ENCODE data around the gene FBXO27. TPM values are rescaled to one million over a fixed set of nuclear protein-coding genes. Genes with fewer than 3 reads are reported as not detected.

FBXO27 gene
- total RNA-seq, 1 donor from 2014 or later, result 20.9 TPM

GRCh38 chr19:39060171-39060570 lies 27.8 kb upstream of the FBXO27 start:
- H3K36me3 ChIP-seq, result no peaks in the 10 kb centered on the region
- H3K9me3 ChIP-seq (replicated peaks), result peaks cover 2% of the 10 kb centered on the region
- TF ChIP-seq, protein P1, sequence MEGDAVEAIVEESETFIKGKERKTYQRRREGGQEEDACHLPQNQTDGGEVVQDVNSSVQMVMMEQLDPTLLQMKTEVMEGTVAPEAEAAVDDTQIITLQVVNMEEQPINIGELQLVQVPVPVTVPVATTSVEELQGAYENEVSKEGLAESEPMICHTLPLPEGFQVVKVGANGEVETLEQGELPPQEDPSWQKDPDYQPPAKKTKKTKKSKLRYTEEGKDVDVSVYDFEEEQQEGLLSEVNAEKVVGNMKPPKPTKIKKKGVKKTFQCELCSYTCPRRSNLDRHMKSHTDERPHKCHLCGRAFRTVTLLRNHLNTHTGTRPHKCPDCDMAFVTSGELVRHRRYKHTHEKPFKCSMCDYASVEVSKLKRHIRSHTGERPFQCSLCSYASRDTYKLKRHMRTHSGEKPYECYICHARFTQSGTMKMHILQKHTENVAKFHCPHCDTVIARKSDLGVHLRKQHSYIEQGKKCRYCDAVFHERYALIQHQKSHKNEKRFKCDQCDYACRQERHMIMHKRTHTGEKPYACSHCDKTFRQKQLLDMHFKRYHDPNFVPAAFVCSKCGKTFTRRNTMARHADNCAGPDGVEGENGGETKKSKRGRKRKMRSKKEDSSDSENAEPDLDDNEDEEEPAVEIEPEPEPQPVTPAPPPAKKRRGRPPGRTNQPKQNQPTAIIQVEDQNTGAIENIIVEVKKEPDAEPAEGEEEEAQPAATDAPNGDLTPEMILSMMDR (IDR thresholded peaks at IDR 0.05; ENCODE audit: borderline replicate concordance), result no peak
- no peak overlapping the region for H3K4me3 ChIP-seq
- no peak overlapping the region for H3K27ac ChIP-seq (replicated peaks)
- peaks cover 55% of the 10 kb centered on the region for H3K27me3 ChIP-seq (ENCODE audit: low read depth)
- no peaks in the 10 kb centered on the region for H3K4me1 ChIP-seq
- DNase-seq, result no peak
- intact Hi-C loops (cut with micrococcal nuclease), result no loop called here

- no peak for DNase-seq
- no peaks in the 10 kb centered on the region for H3K4me1 ChIP-seq
- H3K9me3 ChIP-seq (replicated peaks), result peaks cover 10% of the 10 kb centered on the region
- H3K27me3 ChIP-seq (ENCODE audit: low read depth), result peaks cover 51% of the 10 kb centered on the region
- H3K4me3 ChIP-seq, result no peak overlapping the region
- H3K36me3 ChIP-seq, result no peaks in the 10 kb centered on the region
- no peak overlapping the region for H3K27ac ChIP-seq (replicated peaks)
- TF ChIP-seq, protein P1 (IDR thresholded peaks at IDR 0.05; ENCODE audit: borderline replicate concordance), result no peak
- intact Hi-C loops (cut with micrococcal nuclease), result no loop called here
These were observed 27.0 kb upstream of the FBXO27 start for GRCh38 chr19:39059302-39059701.

DNA sequence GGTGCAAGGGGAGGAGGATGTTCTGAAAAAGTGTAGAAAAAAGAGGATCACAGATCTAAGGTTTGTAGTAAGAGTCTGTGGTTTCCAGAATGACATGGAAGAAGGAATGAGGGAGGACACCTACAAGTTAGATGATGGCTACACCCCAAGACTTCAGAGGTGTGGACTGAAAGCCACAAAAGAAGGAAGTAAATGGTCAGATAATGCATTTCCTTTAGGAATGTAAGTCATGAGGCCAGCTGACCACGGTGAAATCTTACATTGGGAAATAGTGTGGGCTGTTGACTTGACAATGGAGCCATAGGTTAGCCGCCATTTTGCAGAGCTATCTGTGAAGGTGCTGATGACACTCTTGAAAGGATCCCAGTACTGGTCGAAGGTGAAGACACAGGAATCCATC lies 25.3 kb upstream of the FBXO27 start:
- DNase-seq, result no peak
- intact Hi-C loops (cut with micrococcal nuclease), result no loop called here
- Histone ChIP-seq H3K4me1 (no peaks in the 10 kb centered on the region), H3K36me3 (no peaks in the 10 kb centered on the region), H3K4me3 (no peak overlapping the region), H3K27me3 (ENCODE audit: low read depth) (peaks cover 35% of the 10 kb centered on the region), H3K27ac (replicated peaks) (no peak overlapping the region), H3K9me3 (replicated peaks) (peaks cover 11% of the 10 kb centered on the region)
- TF ChIP-seq, protein P1 (IDR thresholded peaks at IDR 0.05; ENCODE audit: borderline replicate concordance), result no peak

- Histone ChIP-seq H3K36me3 (no peaks in the 10 kb centered on the region), H3K27ac (replicated peaks) (no peak overlapping the region), H3K4me3 (no peak overlapping the region), H3K9me3 (replicated peaks) (peaks cover 11% of the 10 kb centered on the region), H3K4me1 (no peaks in the 10 kb centered on the region), H3K27me3 (ENCODE audit: low read depth) (peaks cover 36% of the 10 kb centered on the region)
- no peak for DNase-seq
- TF ChIP-seq, protein P1 (IDR thresholded peaks at IDR 0.05; ENCODE audit: borderline replicate concordance), result no peak
- intact Hi-C loops (cut with micrococcal nuclease), result no loop called here
These were observed 21.7 kb upstream of the FBXO27 start for GRCh38 chr19:39054091-39054470.

DNA sequence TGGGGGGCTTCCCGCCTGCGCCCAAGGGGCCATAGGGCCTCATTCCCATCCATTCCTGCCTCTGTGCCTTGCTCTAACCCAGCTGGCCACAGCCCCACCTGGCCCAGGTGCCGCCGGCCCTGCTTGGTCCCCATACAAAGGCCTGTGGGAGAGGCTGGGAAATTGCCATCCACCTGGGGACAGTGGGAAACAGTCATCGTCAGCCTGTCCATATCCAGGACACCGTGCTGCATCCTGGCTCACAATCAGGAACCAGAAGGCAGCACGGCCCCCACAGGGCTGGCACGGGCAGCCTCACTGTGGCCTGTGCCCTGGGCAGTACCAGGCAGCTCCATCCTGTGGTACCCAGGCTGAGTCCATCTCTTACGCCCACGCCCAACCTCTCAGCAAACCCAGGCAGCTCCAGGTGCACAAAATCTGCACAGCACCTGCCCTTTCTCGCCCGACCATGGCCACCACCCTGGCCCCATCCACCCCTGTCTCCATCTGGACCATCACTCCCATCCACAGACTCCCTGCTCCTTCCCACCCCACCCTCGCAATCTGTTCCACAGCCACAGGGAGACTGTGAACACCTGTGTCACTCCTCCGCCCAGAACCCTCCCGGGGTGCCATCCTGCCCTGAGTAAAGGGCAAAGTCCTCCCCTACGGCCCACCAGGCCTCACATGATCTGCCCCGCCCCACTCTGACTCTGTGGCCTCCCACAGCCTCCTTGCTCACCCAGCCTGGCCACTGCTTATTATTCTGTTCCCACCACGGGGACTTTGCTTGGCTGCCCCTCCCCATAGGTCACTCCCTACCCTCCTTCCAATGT lies 21.1 kb upstream of the FBXO27 start:
- Histone ChIP-seq H3K36me3 (no peaks in the 10 kb centered on the region), H3K27ac (replicated peaks) (no peak overlapping the region), H3K4me1 (no peaks in the 10 kb centered on the region), H3K9me3 (replicated peaks) (peaks cover 11% of the 10 kb centered on the region), H3K27me3 (ENCODE audit: low read depth) (peaks cover 31% of the 10 kb centered on the region), H3K4me3 (no peak overlapping the region)
- TF ChIP-seq, protein P1 (IDR thresholded peaks at IDR 0.05; ENCODE audit: borderline replicate concordance), result no peak
- DNase-seq, result no peak
- intact Hi-C loops (cut with micrococcal nuclease), result no loop called here
